LHCN-M2 (cell line): ENCODE results near the gene INTS4. TPM values are rescaled to one million over a fixed set of nuclear protein-coding genes. Genes with fewer than 3 reads are reported as not detected.
"Not testable (repeated sequence)": the region's sequence is repeated elsewhere in the genome, so short reads cannot be mapped to it uniquely, and the experiment has no call there.

ENCODE experiments used
- DNase-seq: peaks from one replicate; pipeline ENCODE4 v3.0.0-alpha.2; 2012; ENCODE audit warnings: low read depth
- total RNA-seq: library from RNA; depleted of rRNA; stranded (reverse); fragments of >200 nt; gene quantifications from 2 replicates; pipeline ENCODE4 v1.2.3, GENCODE V29; 2014

Gene INTS4
- total RNA-seq, 1 experiment from 2014 or later: 28.0 TPM

DNA sequence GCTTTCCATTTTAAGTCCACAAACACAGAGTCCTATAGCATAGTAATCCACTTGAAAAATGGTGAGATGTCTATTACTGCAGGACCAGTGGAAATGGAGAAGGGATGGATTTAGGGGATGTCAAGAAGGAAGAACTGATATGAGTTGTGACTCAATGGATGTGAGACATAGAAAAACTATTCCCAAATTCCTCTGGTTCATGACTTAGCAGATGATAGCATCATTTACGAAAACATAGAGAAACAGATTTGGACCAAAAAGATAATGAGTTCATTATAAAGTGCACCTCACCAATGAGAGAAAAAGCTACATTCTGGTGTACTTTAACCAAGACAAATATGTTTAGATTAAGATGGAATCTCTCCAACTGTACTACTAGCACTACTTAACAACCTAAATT, 51.2 kb downstream of the INTS4 start:
- not testable (repeated sequence) for DNase-seq

DNA sequence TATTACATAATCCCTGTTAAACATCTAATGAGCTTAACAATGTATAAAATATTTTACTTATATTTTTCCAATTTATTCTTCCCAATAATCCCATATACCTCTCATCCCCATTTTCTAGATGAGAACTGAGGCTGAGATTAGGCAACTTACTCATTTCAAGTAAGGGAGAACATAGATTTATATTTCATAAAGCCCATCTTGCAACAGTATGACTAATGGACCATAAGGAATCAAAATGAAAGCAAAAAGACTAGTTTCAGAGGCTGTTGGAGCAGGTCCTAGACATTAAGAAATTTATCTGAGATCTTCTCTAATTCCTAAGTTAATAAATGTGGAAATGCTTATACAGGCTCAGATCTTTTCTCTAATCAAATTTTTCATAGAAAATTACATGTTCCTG, 52.0 kb downstream of the INTS4 start:
- DNase-seq: not testable (repeated sequence)

DNA sequence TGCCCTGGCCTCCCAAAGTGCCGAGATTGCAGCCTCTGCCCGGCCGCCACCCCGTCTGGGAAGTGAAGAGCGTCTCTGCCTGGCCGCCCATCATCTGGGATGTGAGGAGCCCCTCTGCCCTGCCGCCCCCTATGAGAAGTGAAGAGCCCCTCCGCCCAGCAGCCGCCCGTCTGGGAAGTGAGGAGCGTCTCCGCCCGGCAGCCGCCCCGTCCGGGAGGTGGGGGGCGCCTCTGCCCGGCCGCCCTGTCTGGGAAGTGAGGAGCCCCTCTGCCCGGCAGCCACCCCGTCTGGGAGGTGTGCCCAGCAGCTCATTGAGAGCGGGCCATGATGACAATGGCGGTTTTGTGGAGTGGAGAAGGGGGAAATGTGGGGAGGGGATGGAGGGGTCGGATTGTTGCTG, 60.9 kb downstream of the INTS4 start:
- not testable (repeated sequence) for DNase-seq

DNA sequence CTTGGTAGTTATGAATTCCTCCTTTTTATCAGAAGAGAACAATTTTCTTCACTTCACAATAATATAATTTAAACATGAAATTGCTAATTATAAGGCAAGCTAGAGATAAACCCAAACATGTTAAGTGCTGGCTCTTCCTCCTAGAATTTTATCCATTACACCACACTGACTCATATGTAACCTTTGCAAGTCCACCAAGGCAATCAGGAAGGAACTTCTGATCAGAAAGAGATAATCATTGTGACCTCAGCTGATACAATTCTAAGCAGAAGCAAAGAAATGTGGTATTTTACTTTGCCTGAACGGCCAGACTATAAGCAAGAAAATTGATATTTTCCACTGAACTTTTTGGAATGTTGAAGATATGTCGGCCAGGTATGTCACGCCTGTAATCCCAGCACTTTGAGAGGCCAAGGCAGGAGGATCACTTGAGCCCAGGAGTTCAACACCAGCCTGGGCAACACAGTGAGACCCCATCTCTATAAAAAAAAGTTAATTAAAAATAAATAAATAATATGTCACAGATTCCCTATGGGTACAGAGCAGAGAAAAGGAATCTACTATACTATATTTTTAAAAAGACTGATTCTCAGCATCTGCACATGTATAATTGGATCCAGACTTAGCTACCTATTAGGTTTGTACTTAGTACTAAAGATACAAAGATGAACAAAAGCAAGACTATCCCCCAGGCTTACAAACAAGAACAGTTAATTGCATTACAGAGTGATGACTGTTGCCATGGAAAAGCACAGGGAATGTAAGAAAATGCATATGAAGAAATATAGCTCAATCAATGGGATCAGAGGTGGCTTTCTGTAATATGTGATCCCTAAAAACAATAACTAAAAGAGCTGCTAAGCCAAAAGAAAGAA, 63.9 kb downstream of the INTS4 start:
- DNase-seq: not testable (repeated sequence)

DNA sequence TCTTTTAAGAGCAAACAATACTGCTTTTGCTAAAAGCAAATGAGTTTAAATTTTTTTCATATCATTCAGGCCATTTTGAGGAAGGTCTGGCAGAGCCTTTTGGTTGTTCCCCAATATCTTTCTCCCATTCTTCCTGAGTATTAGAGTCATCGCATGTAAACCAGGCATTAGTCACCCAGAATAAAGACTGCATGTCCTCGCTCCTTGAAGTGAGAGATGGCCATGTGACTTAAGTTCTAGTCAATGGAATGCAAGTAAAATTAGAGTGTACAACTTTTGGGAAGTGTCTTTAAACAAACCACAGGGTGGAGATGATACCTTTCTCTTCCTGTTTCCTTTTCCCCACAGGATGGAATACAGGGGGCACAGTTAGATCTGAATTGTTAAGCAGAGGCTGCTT, 76.8 kb downstream of the INTS4 start:
- DNase-seq: peak; percentile 23

DNA sequence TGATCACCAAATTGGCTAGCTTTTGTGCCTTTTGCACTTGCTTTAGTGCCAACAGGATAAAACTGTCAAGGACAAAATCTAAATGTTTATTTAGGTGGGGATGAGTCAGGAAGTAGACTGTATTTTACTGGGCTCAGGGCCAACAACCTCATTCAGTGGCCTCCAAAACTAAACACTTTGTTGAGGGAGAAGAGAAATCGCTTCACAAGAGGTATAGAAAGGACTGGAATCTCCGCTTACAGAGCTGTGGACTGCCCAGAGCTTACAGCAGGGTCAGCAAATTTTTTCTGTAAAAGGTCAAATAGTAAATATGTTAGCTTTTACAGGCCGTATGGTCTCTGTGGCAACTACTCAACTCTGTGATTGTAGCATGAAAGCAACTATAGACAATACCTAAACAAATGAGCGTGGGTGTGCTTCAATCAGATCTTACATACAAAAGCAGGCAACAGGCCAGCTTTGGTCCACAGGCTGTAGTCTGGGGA, 80.1 kb downstream of the INTS4 start:
- DNase-seq: peak; percentile 75

DNA sequence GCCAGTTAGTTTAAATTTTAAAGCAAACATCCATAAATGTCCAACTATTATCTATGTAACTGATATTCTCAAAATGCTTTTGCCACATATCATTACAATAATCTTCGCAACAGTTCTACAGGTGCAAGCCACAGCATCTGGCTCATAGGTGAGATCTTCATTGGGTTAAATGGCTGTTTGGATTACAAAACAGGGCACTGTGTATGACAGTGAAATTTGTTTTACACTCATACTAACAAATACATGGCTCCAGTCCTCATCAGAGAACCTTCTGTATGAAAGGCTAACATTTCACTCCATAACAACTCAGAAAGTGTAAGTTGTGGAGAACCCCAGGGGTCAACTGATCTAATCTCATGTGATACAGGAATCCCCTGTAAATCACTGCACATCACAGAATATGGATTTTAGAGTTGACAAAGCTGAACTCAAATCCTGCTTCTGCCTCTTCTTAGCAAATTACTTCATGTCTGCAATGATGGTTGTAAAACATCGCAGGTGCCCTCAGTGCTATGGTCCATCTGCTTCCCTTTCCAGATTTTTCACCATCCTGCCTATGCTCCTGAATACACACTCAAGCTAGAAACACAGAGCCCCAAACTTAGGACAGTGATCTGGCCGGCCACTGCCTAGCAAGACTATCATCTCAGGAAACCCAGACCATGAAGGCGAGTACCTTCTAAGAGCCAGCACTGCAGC, 80.7 kb downstream of the INTS4 start:
- not testable (repeated sequence) for DNase-seq

DNA sequence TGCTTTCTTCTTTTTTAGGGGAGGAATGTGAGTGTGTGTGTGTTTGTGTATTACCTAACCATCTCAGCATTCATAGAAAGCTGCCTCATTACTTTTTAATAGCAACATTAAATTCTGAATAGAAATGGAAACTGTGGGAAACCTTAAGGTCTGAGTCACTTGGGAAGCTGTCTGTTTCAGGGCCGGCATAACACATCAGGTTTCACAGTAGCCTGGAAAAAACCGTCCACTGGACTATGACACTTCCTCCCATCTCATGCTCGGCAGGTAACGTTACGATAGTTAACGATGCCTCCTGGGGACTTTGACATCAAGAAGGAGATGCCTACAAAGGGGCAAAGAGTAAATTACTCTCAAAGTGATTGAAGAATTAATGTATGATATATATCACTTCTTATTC, 83.6 kb downstream of the INTS4 start:
- peak; percentile 34 for DNase-seq

DNA sequence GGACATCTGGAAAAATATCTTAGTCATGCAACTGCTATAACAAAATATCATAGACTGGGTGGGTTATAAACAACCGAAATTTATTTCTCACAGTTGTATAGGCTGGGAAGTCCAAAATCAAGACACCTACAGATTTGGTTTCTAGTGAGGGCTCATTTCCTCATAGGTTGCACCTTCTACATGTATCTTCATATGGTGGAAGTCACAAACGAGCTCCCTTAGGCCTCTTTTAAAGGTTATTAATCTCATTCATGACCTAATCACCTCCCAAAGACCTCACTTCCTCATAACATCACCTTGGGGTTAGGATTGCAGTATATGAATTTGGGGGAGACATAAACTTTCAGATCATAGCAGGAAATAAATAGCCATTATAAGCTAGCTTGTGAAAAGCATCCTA, 85.2 kb downstream of the INTS4 start:
- no peak for DNase-seq

DNA sequence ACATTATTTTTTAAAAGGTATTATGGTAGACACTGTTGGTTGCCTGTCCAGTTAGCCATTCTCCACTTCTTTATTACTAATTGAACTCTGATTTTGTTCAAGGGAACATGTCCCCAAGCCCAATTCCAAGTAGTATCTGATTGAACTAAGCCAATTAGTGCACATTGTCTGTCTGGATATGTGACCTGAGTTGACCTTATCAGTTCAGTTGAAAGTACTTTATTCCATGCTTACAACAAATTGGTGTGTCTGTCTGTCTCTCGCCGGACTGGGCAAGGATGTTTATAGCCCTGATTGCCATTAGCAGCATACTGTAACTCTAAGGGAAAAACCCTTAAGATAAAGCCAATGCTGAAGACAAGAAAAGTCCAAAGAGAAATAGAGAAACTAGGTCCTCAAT, 85.6 kb downstream of the INTS4 start:
- no peak for DNase-seq

DNA sequence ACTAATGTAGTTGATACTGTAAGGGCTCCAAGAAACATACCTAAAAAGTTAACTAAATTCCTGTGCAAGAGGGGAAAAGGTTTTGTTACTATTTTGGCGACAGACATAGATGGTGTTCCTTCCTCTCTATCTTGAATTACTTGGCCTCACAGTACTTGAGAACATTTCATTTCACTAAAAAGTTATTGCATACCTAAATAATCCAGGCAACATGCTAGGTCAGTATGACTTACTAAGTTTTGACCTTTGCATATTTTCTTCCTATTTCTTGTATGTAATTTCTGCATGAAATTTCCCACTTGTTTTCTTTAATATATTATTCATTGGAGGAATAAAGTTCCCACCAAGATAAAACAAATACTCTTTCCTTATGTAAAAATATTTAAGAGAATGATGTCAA, 99.5 kb downstream of the INTS4 start:
- not testable (repeated sequence) for DNase-seq

DNA sequence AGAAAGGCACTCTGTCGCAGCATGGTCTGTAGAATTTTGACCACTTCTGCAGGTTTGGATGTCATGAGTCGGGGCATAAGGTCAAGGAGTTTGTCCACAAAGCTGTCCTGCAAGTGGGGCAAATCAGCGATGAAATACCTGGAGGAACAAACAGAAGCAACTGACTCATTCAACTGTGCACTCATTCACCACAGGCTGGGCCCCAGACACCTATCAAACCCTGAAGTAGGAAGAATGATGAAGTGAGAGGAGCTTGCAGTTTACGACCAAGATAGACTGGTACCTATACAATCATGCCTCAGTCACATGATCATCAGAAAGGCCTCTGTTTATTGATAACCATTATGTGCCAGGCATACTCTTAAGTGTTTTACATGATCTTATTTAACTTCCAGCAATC, 102.8 kb downstream of the INTS4 start:
- not testable (repeated sequence) for DNase-seq

DNA sequence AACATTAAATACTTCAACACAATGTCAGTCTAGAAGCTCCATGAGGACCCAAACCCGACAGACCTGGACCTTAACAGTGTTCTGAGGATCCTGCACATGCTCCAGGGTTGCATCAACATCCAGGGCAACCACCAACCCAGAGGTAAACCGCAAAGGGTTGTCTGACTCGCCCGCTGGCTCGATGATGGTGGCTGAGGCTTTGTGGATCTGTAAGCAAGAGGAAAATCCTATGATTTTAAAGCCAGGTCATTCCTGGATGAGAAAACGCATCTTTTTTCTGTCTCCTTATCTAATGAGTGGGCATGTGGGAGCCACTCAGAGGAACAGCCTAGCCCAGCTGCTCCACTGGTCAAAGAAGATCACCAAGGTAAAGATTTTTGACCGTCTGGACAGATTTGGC, 103.2 kb downstream of the INTS4 start:
- DNase-seq: not testable (repeated sequence)

DNA sequence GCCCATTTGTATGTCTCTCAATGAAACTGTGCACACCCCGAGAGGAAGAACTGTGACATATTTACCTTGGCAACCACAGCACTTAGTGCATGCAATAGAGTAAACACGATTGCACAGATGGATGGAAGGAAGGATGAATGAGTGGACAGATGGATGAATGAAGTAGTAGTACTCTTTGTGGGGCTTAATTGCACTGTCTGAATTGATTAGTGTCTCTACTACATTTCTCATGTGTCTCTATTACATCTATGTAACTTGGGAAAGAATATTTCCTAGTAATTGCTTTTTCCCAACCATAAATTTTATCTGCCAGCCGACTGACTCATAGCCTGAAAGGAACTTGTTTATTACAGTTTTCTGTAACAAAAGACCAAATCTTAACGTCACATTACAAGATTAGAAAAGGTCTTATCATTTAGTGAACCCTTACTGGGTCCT, 103.8 kb downstream of the INTS4 start:
- DNase-seq: not testable (repeated sequence)

DNA sequence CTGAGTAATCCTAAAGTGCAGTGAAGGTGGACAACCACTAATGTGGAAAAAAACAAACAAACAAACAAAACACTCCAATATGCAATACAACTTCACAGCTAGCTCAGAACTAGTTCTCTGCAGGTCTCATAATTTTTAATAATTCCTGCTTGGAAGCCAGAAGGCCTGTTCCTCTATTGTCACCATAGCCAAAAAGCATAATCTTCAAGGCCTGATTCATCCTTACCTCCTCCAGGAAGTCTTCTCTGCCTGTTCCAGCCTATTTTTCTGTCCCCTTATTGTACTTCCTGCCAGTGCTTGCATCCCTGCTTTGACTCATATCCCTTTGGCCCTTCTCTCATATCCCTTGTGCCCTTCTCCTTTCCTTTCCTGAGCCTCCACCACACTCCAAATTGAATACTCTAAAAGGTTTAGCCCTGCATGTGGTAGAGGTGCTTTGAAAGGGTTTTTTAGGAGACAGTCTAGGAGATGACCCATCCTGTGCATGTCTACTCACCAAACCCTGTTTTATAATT, 104.3 kb downstream of the INTS4 start:
- not testable (repeated sequence) for DNase-seq

DNA sequence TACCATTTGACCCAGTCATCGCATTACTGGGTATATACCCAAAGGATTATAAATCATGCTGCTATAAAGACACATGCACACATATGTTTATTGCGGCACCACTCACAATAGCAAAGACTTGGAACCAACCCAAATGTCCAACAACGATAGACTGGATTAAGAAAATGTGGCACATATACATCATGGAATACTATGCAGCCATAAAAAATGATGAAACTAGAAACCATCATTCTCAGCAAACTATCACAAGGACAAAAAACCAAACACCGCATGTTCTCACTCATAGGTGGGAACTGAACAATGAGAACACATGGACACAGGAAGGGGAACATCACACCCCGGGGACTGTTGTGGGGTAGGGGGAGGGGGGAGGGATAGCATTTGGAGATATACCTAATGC, 105.4 kb downstream of the INTS4 start:
- not testable (repeated sequence) for DNase-seq

DNA sequence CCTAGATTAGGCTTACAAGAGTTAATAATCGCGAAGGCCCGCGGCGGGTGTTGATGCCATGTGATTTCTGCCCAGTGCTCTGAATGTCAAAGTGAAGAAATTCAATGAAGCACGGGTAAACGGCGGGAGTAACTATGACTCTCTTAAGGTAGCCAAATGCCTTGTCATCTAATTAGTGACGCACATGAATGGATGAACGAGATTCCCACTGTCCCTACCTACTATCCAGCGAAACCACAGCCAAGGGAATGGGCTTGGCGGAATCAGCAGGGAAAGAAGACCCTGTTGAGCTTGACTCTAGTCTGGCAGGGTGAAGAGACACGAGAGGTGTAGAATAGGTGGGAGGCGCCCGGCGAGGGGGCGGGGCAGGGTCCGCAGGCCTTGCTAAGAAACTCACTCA, 108.1 kb downstream of the INTS4 start:
- DNase-seq: no peak

DNA sequence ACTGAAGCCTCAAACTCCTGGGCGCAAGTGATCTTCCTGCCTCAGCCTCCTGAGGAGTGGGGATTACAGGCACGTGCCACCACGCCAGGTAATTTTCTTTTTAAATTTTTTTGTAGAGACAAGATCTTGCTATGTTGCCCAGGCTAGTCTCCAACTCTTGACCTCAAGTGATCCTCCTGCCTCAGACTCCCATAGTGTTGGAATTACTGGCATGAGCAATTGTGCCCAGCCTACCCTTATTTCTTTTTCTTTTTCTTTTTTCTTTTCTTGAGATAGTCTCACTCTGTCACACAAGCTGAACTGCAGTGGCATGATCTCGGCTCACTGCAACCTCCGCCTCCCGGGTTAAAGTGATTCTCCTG, 109.7 kb downstream of the INTS4 start:
- no peak for DNase-seq

DNA sequence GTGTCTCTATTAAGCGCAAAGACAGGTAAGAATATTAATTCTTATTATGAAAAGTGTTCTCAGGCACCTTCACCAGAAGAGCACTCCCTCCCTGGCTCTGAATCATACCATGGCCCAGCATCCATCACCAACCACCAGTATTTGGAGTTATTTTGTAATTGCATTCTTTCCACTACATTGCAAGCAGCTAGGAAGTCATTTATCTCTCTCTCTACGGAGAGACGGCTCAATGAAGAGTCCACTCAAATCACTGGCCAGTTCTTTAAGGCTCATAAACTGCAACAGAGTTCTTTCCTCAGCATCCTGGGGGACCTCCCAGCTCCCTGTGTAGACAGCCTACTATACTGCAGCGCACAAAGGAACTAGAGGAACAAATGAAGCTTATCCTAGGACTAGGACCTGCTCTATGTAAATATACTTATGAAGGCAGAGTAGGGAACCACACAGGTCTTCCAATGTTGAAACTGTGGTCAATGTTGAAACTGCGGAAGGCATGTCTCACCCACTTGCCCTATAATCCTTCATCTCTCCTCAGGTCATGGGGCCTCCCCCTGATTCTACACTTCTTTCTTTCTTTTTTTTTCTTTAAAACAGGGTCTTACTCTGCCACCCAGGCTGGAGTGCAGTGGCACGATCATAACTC, 110.2 kb downstream of the INTS4 start:
- DNase-seq: peak; percentile 39

DNA sequence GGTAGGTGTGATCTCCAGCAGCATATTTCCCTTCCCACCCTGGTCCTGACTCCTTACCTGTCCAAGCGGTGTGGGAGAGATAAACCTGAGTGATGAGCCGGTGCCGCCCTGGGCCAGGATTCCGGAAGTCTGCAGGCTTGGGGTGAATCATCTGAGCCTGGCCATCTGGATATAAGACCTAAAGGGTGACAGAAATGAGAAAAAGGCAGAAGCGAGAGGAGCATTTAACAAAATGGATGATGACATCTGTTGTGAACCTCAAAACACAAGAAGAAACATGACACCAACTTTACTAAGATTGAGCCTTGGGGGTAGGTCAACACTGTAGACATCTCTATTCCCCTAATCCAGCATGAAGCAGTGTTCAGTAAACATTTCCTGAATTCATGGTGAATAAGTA, 110.7 kb downstream of the INTS4 start:
- peak; percentile 17 for DNase-seq

DNA sequence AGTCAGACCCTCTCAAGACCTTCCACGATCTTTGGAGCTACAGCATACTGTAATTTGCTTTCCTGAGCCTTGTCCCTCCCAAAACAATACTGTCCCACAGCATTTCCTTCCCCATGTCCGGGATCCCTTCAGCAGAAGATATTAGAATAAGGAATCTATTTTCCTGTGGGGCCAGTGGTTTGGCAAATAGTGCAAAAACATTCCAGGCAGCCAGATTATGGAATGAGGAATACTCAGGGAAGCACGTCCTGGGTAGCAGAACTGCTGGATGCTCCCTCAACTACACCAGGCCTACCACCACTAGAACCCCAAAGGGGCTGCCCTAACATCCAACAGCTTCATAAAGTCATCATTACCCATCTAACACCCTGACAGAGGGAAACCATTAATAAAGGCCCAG, 112.1 kb downstream of the INTS4 start:
- no peak for DNase-seq

DNA sequence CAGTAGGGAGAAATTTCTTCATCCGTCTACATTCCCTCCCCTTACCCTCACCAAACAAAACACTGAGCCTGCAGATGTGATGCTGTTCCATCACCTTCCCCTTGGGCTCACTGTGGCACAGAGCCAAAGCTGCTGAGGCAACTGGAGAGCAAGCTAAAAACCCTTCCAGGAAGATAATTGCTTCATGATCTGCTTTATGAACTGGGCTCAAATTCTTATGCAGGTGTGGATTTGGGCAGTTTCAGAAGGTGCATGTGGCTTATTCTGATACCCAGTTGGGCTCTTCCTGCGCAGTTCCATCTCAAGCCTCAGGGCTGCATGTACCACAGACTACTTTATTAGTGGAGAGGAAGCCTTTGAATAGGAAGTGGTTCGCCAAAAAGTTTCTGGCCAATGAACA, 115.2 kb downstream of the INTS4 start:
- DNase-seq: peak; percentile 44
